Activated naive CD8-positive, alpha-beta T cell treated with anti-CD3 and anti-CD28 coated beads, Interleukin-2, amount 50 U/mL, for 24 hours (primary cell): ENCODE results near the gene PDZRN4.
"Not testable (repeated sequence)": the region's sequence is repeated elsewhere in the genome, so short reads cannot be mapped to it uniquely, and the experiment has no call there.

Source experiments
- ATAC-seq: fragments of 150-1000 bp; cut with Tn5 transposase; one replicate; pipeline ENCODE4 v1.10.0; 2021
- DNase-seq: peaks from one replicate; pipeline ENCODE4 v3.0.0; 2021
- H3K27ac Mint-ChIP-seq: one replicate; pipeline ENCODE4 v1.8.0; 2021; ENCODE audit warnings: mild to moderate bottlenecking, mixed read lengths
- H3K27me3 Mint-ChIP-seq: one replicate; pipeline ENCODE4 v1.8.0; 2021; ENCODE audit warnings: mixed read lengths
- H3K36me3 Mint-ChIP-seq: one replicate; pipeline ENCODE4 v1.8.0; 2021; ENCODE audit warnings: low read depth, mixed read lengths
- H3K4me1 Mint-ChIP-seq: one replicate; pipeline ENCODE4 v1.8.0; 2021; ENCODE audit warnings: mixed read lengths
- H3K4me3 Mint-ChIP-seq: one replicate; pipeline ENCODE4 v1.8.0; 2021; ENCODE audit warnings: mild to moderate bottlenecking, moderate library complexity, mixed read lengths
- H3K9me3 Mint-ChIP-seq: one replicate; pipeline ENCODE4 v1.8.0; 2021; ENCODE audit warnings: mixed read lengths

PDZRN4 gene

GRCh38 chr12:41188058-41188840 lies at the start of gene PDZRN4:
PDZRN4 (plus strand) TSS chr12:41188320.
- no peaks in the 10 kb centered on the region for H3K36me3 Mint-ChIP-seq
- ATAC-seq: no peak

GRCh38 chr12:41140117-41140516 lies 48.0 kb upstream of the PDZRN4 start:
- no peak overlapping the region for H3K4me3 Mint-ChIP-seq
- H3K27ac Mint-ChIP-seq: no peak overlapping the region
- ATAC-seq: no peak
- H3K4me1 Mint-ChIP-seq: no peaks in the 10 kb centered on the region
- H3K9me3 Mint-ChIP-seq: no peaks in the 10 kb centered on the region
- H3K36me3 Mint-ChIP-seq: no peaks in the 10 kb centered on the region
- DNase-seq: no peak
- H3K27me3 Mint-ChIP-seq: no peaks in the 10 kb centered on the region

More at GRCh38 chr12:41188058-41188840, at the start of gene PDZRN4:
- H3K27me3 Mint-ChIP-seq: peaks cover 42% of the 10 kb centered on the region
- no peak within 1 kb of the TSS for H3K27ac Mint-ChIP-seq
- H3K9me3 Mint-ChIP-seq: no peaks in the 10 kb centered on the region
- no peak for DNase-seq
- H3K4me1 Mint-ChIP-seq: peaks cover 5% of the 10 kb centered on the region
- H3K4me3 Mint-ChIP-seq: no peak within 1 kb of the TSS

GRCh38 chr12:41141104-41141503 lies 47.0 kb upstream of the PDZRN4 start:
- DNase-seq (no peak), ATAC-seq (no peak)
- H3K27ac Mint-ChIP-seq: no peak overlapping the region
- no peaks in the 10 kb centered on the region for H3K36me3 Mint-ChIP-seq
- H3K4me3 Mint-ChIP-seq: no peak overlapping the region
- no peaks in the 10 kb centered on the region for H3K27me3 Mint-ChIP-seq
- no peaks in the 10 kb centered on the region for H3K9me3 Mint-ChIP-seq
- H3K4me1 Mint-ChIP-seq: no peaks in the 10 kb centered on the region

GRCh38 chr12:41142376-41142775 lies 45.7 kb upstream of the PDZRN4 start:
- H3K4me1 Mint-ChIP-seq: no peaks in the 10 kb centered on the region
- no peak for ATAC-seq

GRCh38 chr12:41151793-41152192 lies 36.3 kb upstream of the PDZRN4 start:
- H3K27ac Mint-ChIP-seq: no peak overlapping the region
- no peak overlapping the region for H3K4me3 Mint-ChIP-seq
- DNase-seq: no peak
- no peak for ATAC-seq
- peaks cover 5% of the 10 kb centered on the region for H3K9me3 Mint-ChIP-seq
- no peaks in the 10 kb centered on the region for H3K36me3 Mint-ChIP-seq
- no peaks in the 10 kb centered on the region for H3K4me1 Mint-ChIP-seq
- peaks cover 1% of the 10 kb centered on the region for H3K27me3 Mint-ChIP-seq

More at GRCh38 chr12:41142376-41142775, 45.7 kb upstream of the PDZRN4 start:
- H3K9me3 Mint-ChIP-seq: no peaks in the 10 kb centered on the region
- H3K36me3 Mint-ChIP-seq: no peaks in the 10 kb centered on the region
- no peak for DNase-seq
- H3K27me3 Mint-ChIP-seq: no peaks in the 10 kb centered on the region
- H3K4me3 Mint-ChIP-seq: no peak overlapping the region
- no peak overlapping the region for H3K27ac Mint-ChIP-seq

- Mint-ChIP-seq H3K4me1 (no peaks in the 10 kb centered on the region), H3K9me3 (peaks cover 7% of the 10 kb centered on the region), H3K4me3 (no peak overlapping the region), H3K27me3 (no peaks in the 10 kb centered on the region), H3K27ac (no peak overlapping the region), H3K36me3 (no peaks in the 10 kb centered on the region)
- ATAC-seq: no peak
- DNase-seq: no peak
These were observed 25.7 kb upstream of the PDZRN4 start for GRCh38 chr12:41162461-41162860.

- Mint-ChIP-seq H3K4me3 (no peak overlapping the region), H3K27me3 (no peaks in the 10 kb centered on the region), H3K36me3 (no peaks in the 10 kb centered on the region), H3K4me1 (no peaks in the 10 kb centered on the region), H3K27ac (no peak overlapping the region), H3K9me3 (peaks cover 7% of the 10 kb centered on the region)
- no peak for DNase-seq
- no peak for ATAC-seq
These were observed 20.4 kb upstream of the PDZRN4 start for GRCh38 chr12:41167701-41168100.

GRCh38 chr12:41174602-41175001 lies 13.5 kb upstream of the PDZRN4 start:
- Mint-ChIP-seq H3K27ac (no peak overlapping the region), H3K27me3 (peaks cover 1% of the 10 kb centered on the region), H3K9me3 (no peaks in the 10 kb centered on the region), H3K36me3 (no peaks in the 10 kb centered on the region), H3K4me1 (no peaks in the 10 kb centered on the region), H3K4me3 (no peak overlapping the region)
- DNase-seq (no peak), ATAC-seq (no peak)

- H3K36me3 Mint-ChIP-seq, H3K27me3 Mint-ChIP-seq, DNase-seq, H3K9me3 Mint-ChIP-seq, H3K27ac Mint-ChIP-seq, H3K4me1 Mint-ChIP-seq, H3K4me3 Mint-ChIP-seq, ATAC-seq: not testable (repeated sequence)
These were observed 8.6 kb upstream of the PDZRN4 start for GRCh38 chr12:41179507-41179906.

- Mint-ChIP-seq H3K27ac (no peak overlapping the region), H3K36me3 (no peaks in the 10 kb centered on the region), H3K27me3 (peaks cover 27% of the 10 kb centered on the region), H3K4me3 (no peak overlapping the region), H3K4me1 (peaks cover 5% of the 10 kb centered on the region), H3K9me3 (no peaks in the 10 kb centered on the region)
- no peak for DNase-seq
- no peak for ATAC-seq
These were observed 3.3 kb upstream of the PDZRN4 start for GRCh38 chr12:41184864-41185263.

GRCh38 chr12:41186026-41186425 lies 2.1 kb upstream of the PDZRN4 start:
- H3K27ac Mint-ChIP-seq: no peak overlapping the region
- no peaks in the 10 kb centered on the region for H3K9me3 Mint-ChIP-seq
- H3K4me1 Mint-ChIP-seq: peaks cover 5% of the 10 kb centered on the region
- H3K27me3 Mint-ChIP-seq: peaks cover 35% of the 10 kb centered on the region
- DNase-seq (no peak), ATAC-seq (no peak)
- no peaks in the 10 kb centered on the region for H3K36me3 Mint-ChIP-seq
- H3K4me3 Mint-ChIP-seq: no peak overlapping the region

GRCh38 chr12:41188841-41189394 lies 798 bp downstream of the PDZRN4 start:
- no peaks in the 10 kb centered on the region for H3K36me3 Mint-ChIP-seq
- H3K9me3 Mint-ChIP-seq: no peaks in the 10 kb centered on the region
- no peak overlapping the region for H3K27ac Mint-ChIP-seq
- peaks cover 44% of the 10 kb centered on the region for H3K27me3 Mint-ChIP-seq
- ATAC-seq (no peak), DNase-seq (no peak)
- no peak overlapping the region for H3K4me3 Mint-ChIP-seq
- H3K4me1 Mint-ChIP-seq: peaks cover 5% of the 10 kb centered on the region

- ATAC-seq: no peak
- Mint-ChIP-seq H3K4me3 (no peak overlapping the region), H3K9me3 (no peaks in the 10 kb centered on the region), H3K27ac (no peak overlapping the region), H3K27me3 (peaks cover 44% of the 10 kb centered on the region), H3K4me1 (peaks cover 5% of the 10 kb centered on the region), H3K36me3 (no peaks in the 10 kb centered on the region)
- no peak for DNase-seq
These were observed 1.5 kb downstream of the PDZRN4 start for GRCh38 chr12:41189395-41190251.

GRCh38 chr12:41190338-41190737 lies 2.2 kb downstream of the PDZRN4 start:
- Mint-ChIP-seq H3K4me3 (no peak overlapping the region), H3K9me3 (no peaks in the 10 kb centered on the region), H3K27me3 (peaks cover 44% of the 10 kb centered on the region), H3K27ac (no peak overlapping the region), H3K36me3 (no peaks in the 10 kb centered on the region), H3K4me1 (peaks cover 5% of the 10 kb centered on the region)
- ATAC-seq: no peak
- DNase-seq: no peak

GRCh38 chr12:41191549-41191948 lies 3.4 kb downstream of the PDZRN4 start:
- not testable (repeated sequence) for H3K4me3 Mint-ChIP-seq, H3K36me3 Mint-ChIP-seq, H3K4me1 Mint-ChIP-seq, H3K9me3 Mint-ChIP-seq, H3K27ac Mint-ChIP-seq, DNase-seq, ATAC-seq
- H3K27me3 Mint-ChIP-seq: peaks cover 43% of the 10 kb centered on the region
